ENCODE measurements around the gene LMO4.

Gene LMO4

DNA sequence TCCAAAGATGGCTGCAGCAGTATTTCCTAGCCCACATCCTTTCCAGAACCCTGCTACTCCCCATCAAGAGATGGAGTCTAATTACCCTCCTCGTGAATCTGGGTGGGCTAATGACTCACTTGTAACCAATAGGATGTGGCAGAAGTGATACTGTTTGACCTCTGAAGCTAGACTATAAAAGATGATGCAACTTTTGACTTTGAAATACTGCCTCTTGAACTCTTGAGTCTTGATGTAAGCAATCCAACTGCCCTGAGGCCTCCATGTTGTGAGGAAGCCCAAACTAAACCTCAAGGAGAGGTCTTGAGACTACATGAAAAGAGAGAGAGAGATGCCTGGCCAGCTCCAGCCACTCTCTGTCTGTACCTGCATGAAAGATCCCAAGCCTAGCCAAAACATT is 29.5 kb downstream of the LMO4 start:
- no peak for DNase-seq (ENCODE audit: low read depth)

- DNase-seq (ENCODE audit: low read depth), result no peak
Measured at GRCh38 chr1:87359586-87359985, 30.9 kb downstream of the LMO4 start.

DNA sequence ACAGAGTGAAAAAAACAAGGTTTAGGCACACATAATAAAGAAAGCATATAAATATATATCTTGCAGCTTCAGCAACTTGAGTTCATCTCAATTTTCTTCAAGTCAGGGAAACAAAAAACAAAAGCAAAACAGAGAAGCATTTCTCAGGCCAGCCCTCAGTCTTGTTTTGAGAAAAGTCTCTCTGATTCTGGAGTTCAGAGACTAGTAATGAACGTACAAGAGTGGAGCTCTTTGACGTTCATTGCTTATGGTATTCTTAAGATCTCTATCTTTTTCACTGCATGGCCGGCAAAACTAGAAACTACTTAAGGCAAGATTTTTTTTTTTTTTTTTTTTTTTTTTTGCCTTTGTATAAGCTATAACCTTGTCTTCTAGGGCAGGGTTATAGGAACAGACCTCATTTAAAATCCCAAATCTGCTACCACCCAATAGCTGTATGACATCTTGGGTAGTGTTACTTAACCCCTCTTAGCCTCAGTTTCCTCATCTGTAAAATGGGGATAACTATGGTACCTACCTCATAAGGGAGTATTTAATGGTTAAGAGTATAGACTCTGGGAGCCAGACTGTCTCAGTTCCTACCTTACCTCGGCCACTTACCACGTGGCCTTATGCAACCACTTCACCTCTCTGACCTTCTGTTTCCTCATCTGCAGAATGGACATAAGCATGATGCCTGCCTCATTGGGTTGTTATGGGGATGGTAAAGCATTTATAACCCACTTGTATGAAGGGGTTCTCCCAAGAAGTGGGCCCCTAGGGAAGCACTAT is 33.6 kb downstream of the LMO4 start:
- no peak for DNase-seq (ENCODE audit: low read depth)

DNA sequence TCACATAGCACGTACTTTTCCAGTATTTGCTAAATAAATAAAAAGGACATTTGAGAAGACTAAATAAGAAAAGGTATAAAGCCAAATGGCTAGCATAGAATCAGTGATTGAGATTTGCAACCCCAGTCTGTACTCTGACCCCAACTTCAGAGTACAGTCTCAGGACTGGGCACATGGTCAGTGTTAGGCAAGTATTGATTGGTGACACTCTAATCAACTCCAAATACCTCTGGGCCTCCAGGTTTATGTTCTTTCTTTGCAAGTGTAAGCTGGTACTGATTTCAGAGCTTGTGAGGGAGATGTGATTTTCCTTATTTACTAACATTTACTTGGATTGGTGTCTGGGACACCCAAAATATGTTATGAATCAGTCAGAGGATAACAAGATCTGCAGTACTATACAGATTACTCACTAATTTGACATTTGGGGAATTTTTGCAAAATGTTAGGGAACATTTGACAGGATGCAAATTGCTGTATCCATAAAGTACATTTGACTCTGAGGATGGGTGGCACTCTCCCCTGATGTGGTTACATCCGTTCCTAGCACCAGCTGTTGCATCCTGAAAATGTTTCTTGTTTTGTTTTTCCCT is 34.2 kb downstream of the LMO4 start:
- peak; percentile 5 for DNase-seq (ENCODE audit: low read depth)

GRCh38 chr1:87367549-87367948 is 38.9 kb downstream of the LMO4 start:
- DNase-seq (ENCODE audit: low read depth), result no peak

- no peak for DNase-seq (ENCODE audit: low read depth)
Measured at GRCh38 chr1:87368907-87369306, 40.2 kb downstream of the LMO4 start.

- no peak for DNase-seq (ENCODE audit: low read depth)
Measured at GRCh38 chr1:87369736-87370478, 41.2 kb downstream of the LMO4 start.

- no peak for DNase-seq (ENCODE audit: low read depth)
Measured at GRCh38 chr1:87370544-87370943, 41.9 kb downstream of the LMO4 start.

- DNase-seq (ENCODE audit: low read depth), result no peak
Measured at GRCh38 chr1:87379306-87379705, 50.6 kb downstream of the LMO4 start.

- DNase-seq (ENCODE audit: low read depth), result no peak
Measured at GRCh38 chr1:87386217-87386790, 57.6 kb downstream of the LMO4 start.

DNA sequence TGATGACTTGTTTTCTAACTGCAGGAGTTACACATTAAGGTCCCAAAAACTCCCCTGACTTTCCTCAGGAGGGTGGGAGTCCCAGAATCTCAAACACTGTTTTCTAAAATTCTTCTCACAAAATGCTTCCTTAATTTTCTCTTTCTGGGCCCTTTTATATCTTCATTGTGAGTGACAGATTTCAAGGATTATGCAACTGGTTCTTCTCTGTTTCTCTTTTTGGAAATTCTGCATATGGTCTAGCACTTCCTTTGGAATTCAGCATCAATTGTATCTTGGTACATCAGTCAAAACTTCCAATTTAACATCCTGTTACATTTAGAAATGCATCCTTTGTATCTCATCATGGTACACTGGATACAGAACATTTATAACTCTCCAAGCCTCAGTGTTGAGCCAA is 59.7 kb downstream of the LMO4 start:
- no peak for DNase-seq (ENCODE audit: low read depth)

DNA sequence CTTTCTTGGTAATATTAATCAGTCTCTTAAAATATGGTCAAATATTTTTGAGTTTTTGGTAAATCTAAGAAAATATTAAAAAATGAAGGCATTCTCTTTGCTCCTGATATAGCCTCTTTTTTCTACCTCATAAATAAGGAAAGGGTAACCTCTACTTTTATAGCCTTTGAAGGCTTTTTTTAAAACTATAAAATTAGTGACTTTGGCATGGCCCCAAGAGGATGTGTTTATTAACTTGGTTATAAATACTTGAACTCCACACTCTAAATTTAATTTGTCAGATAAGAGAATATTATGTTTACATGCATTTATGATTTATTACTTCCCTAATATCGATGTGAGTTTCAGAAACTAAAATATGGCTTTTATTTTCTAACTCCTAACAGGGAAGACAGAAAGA is 60.3 kb downstream of the LMO4 start:
- DNase-seq (ENCODE audit: low read depth), result no peak

- DNase-seq (ENCODE audit: low read depth), result no peak
Measured at GRCh38 chr1:87389546-87389945, 60.9 kb downstream of the LMO4 start.

DNA sequence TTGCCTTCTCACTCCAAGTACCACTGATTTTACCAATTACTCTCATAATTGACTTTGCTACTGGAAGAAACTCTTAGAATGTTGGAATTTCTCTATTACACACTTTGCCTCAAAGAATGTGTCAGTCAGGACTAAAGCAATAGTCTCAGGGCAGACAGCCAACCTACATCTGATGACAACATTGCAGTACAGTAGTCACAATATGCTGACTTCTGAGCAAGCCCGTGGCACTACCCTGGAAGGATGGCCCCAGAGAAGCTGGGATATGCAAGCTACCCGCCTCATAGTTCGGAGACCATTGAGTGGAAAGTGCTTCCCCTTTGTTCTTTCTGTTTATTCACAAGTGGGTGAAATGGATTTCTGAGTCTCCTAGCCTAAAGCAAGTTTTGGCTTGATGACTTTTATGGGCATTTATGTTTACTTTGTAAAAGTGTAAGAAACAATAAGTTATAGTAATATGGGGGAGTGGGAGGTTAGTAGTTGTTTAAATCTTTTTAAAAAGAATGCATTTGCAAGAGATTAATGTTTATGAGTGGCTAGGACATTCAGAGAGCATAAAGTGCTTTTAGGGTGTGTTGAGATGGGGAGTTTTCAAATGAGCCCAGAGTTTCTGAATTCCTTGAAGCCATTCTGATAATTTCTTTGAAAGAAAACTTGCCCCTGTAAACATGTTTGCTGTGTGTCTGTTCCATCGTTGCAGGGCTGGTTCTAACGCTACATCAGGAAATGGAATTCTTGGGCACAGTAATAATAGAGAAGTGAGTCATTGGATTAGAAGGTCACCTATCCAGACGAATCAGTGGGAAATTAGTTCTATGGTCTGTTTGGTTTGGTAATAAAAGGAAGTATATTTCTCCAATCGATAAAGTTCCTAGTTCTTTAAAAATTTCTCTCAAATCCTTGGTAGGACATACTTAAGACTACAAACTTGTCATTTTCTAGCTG is 63.8 kb downstream of the LMO4 start:
- peak; percentile 37 for DNase-seq (ENCODE audit: low read depth)

DNA sequence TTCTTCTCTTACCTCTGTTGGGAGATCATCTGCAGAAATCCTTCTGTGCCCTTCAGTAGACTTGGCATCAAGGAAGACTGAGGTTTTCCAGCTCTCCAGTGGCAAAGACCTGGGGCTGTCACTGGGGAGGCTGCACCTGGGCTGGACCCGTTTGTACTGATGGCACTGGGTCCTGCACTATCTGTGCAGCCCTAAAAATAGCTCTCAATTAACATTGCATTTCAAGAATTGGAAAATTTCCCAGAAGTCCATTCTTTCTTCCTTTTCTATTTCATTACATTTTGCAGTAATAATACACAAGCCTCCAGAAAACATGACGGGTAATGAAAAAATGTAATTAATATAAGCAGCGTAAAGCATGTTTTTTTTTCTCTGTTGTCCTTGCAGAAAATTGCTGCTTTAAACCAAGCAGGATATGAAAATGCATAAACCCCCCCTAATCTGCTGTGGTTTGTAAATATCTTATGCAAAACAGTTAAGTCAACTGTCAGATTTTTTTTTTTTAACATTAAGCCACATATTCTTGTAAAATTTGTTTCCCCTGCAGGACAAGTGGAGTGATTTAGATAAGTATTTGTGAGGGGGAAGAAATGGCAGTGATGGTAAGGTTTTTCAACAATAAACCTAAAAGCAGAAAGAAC is 64.9 kb downstream of the LMO4 start:
- no peak for DNase-seq (ENCODE audit: low read depth)

GRCh38 chr1:87394513-87394912 is 65.8 kb downstream of the LMO4 start:
- no peak for DNase-seq (ENCODE audit: low read depth)

GRCh38 chr1:87394982-87395381 is 66.3 kb downstream of the LMO4 start:
- DNase-seq (ENCODE audit: low read depth), result no peak

Data from GM04504 (cell line).